Body of pancreas (tissue), 4 donors: ENCODE results near the gene KIF6.

Source experiments
- POLR2A ChIP-seq, 3 donors: fragments of 450-650 bp; IDR thresholded peaks; one replicate each; pipeline ENCODE4 v1.6.1; 2016; ENCODE audit warnings: antibody characterized with exemption in 3 of 3, mild to moderate bottlenecking in 2 of 3
- TF ChIP-seq, protein P1 (sequence below), 7 experiments: fragments of 450-650 bp in 4 of 7; fragments of 200-600 bp in 3 of 7; sonication (generic) in 3 of 7; IDR thresholded peaks; one replicate each; pipeline ENCODE4 v1.5.1; 2016 to 2019; ENCODE audit warnings: antibody characterized with exemption in 7 of 7

GRCh38 chr6:39319621-39320362 lies 405.4 kb downstream of the KIF6 start:
- TF ChIP-seq, protein P1, sequence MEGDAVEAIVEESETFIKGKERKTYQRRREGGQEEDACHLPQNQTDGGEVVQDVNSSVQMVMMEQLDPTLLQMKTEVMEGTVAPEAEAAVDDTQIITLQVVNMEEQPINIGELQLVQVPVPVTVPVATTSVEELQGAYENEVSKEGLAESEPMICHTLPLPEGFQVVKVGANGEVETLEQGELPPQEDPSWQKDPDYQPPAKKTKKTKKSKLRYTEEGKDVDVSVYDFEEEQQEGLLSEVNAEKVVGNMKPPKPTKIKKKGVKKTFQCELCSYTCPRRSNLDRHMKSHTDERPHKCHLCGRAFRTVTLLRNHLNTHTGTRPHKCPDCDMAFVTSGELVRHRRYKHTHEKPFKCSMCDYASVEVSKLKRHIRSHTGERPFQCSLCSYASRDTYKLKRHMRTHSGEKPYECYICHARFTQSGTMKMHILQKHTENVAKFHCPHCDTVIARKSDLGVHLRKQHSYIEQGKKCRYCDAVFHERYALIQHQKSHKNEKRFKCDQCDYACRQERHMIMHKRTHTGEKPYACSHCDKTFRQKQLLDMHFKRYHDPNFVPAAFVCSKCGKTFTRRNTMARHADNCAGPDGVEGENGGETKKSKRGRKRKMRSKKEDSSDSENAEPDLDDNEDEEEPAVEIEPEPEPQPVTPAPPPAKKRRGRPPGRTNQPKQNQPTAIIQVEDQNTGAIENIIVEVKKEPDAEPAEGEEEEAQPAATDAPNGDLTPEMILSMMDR (IDR thresholded peaks at IDR 0.05): no peak
- TF ChIP-seq POLR2A (IDR thresholded peaks at IDR 0.05): no peak
